Stimulated activated memory B cell treated with anti-CD40 and anti-IgM and Interleukin-4, amounts not matched to agents 10 μg/mL and 1 μg/mL and 100 μg/mL, for 72 hours (primary cell): ENCODE data around the gene SRSF12.
"Not testable (repeated sequence)": the region's sequence is repeated elsewhere in the genome, so short reads cannot be mapped to it uniquely, and the experiment has no call there.

Source experiments
- ATAC-seq: fragments of 150-1000 bp; cut with Tn5 transposase; 2 replicates; pipeline ENCODE4 v1.10.0; 2021
- H3K27ac Mint-ChIP-seq: one replicate; pipeline ENCODE4 v1.8.0; 2022; ENCODE audit warnings: mild to moderate bottlenecking, mixed read lengths
- H3K27me3 Mint-ChIP-seq: one replicate; pipeline ENCODE4 v1.8.0; 2022; ENCODE audit warnings: mixed read lengths
- H3K36me3 Mint-ChIP-seq: one replicate; pipeline ENCODE4 v1.8.0; 2022; ENCODE audit warnings: mixed read lengths
- H3K4me1 Mint-ChIP-seq: one replicate; pipeline ENCODE4 v1.8.0; 2022; ENCODE audit warnings: mixed read lengths
- H3K4me3 Mint-ChIP-seq: one replicate; pipeline ENCODE4 v1.8.0; 2022; ENCODE audit warnings: mild to moderate bottlenecking, moderate library complexity, mixed read lengths
- H3K9me3 Mint-ChIP-seq: one replicate; pipeline ENCODE4 v1.8.0; 2022; ENCODE audit warnings: mixed read lengths

Gene SRSF12

DNA sequence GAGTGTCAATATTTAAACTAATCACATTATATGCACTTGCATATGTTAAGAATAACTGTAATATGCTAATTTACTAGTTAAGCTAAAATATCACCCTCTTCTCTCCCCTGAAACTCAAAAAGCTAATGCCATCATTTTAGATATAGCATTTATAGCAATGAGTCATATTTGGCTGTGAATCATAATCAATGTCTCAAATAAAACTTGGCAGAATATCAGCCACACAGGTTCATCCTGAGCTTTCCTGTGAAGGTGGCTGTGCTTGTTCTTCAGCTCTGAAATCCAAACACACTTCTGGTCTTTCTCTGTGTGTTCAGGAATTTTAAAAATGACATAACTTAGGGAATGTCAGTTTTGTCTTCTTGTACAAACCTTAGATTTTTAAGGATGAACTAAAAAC lies 50.1 kb downstream of the SRSF12 start:
- H3K27me3 Mint-ChIP-seq = peaks cover 18% of the 10 kb centered on the region
- ATAC-seq = no peak
- H3K9me3 Mint-ChIP-seq = no peaks in the 10 kb centered on the region
- no peak overlapping the region for H3K4me3 Mint-ChIP-seq
- H3K4me1 Mint-ChIP-seq = peaks cover 7% of the 10 kb centered on the region
- H3K27ac Mint-ChIP-seq = no peak overlapping the region
- no peaks in the 10 kb centered on the region for H3K36me3 Mint-ChIP-seq

DNA sequence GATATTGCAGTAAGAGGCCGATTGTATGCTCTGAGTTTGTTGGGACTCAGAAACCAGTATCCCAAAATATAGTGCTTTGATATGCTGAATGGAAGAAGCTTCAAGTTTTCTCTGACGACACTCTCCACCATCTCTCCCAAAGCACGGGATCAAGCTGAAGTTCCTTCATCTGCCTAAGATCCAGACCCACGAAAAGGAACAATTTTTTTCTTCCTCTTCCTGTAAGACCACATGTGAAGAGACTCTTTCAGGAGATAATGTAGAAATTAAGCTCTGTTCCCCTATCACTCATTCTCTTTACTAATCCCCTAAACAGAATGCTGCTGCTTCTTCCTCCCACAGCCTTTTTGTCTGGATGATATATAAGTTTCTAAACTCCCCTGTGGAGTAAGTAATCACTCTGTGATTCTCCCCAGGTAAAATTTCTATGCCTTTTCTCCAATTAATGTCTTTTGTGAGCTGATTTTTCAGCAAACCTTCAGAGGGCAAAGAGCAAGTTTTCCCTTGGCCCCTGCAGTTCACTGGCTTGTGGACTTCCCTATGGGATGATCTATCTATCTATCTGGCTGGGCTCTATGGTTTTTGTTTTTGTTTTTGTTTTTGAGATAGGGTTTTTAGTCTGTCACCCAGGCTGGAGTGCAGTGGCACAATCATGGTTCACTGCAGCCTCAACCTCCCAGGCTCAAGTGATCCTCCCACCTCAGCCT lies 50.8 kb downstream of the SRSF12 start:
- H3K27me3 Mint-ChIP-seq = peaks cover 18% of the 10 kb centered on the region
- no peak overlapping the region for H3K27ac Mint-ChIP-seq
- H3K4me3 Mint-ChIP-seq = no peak overlapping the region
- H3K9me3 Mint-ChIP-seq = no peaks in the 10 kb centered on the region
- peaks cover 7% of the 10 kb centered on the region for H3K4me1 Mint-ChIP-seq
- no peaks in the 10 kb centered on the region for H3K36me3 Mint-ChIP-seq
- ATAC-seq = no peak

DNA sequence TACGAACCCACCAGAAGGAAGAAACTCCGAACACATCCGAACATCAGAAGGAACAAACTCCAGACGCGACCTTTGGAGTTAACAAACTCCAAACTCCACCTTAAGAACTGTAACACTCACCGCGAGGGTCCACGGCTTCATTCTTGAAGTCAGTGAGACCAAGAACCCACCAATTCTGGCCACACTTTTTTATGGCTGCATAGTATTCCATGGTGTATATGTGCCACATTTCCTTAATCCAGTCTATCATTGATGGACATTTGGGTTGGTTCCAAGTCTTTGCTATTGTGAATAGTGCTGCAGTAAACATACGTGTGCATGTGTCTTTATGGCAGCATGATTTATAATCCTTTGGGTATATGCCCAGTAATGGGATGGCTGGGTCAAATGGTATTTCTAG lies 51.8 kb downstream of the SRSF12 start:
- peaks cover 18% of the 10 kb centered on the region for H3K27me3 Mint-ChIP-seq
- not testable (repeated sequence) for H3K9me3 Mint-ChIP-seq, ATAC-seq, H3K4me3 Mint-ChIP-seq, H3K36me3 Mint-ChIP-seq, H3K4me1 Mint-ChIP-seq, H3K27ac Mint-ChIP-seq

DNA sequence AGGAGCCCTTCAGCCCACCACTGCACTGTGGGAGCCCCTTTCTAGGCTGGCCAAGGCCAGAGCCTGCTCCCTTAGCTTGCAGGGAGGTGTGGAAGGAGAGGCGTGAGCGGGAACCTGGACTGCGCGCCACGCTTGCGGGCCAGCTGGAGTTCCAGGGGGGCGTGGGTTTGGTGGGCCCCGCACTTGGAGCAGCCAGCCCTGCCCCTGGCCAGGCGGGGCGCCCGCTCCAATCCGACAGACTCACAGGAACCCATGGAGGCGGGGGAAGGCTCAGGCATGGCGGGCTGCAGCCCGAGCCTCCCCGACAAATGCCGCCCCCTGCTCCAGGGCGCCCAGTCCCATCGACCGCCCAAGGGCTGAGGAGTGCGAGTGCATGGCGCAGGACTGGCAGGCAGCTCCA lies 52.9 kb downstream of the SRSF12 start:
- peaks cover 17% of the 10 kb centered on the region for H3K27me3 Mint-ChIP-seq
- not testable (repeated sequence) for H3K36me3 Mint-ChIP-seq, H3K27ac Mint-ChIP-seq, ATAC-seq, H3K4me1 Mint-ChIP-seq, H3K9me3 Mint-ChIP-seq, H3K4me3 Mint-ChIP-seq

DNA sequence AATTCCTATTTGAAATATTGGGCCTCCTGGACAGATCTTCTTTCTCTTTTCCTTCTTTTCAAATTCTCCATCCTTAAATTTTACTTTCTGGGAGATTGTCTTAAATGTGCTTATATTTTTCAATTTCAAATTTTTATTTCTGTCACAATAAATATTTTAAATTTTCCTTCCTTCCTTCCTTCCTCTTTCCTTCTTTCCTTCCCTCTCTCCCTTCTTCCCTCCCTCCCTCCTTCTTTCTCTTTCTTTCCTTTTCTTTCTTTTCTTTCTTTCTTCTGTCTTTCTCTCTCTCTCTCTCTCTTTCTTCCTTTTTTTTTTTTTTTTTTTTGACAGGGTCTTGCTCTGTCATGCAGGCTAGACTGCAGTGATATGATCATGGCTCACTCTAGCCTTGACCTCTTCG lies 54.0 kb downstream of the SRSF12 start:
- peaks cover 9% of the 10 kb centered on the region for H3K27me3 Mint-ChIP-seq
- peaks cover 7% of the 10 kb centered on the region for H3K4me1 Mint-ChIP-seq
- H3K27ac Mint-ChIP-seq = no peak overlapping the region
- H3K9me3 Mint-ChIP-seq = no peaks in the 10 kb centered on the region
- no peaks in the 10 kb centered on the region for H3K36me3 Mint-ChIP-seq
- H3K4me3 Mint-ChIP-seq = no peak overlapping the region
- no peak for ATAC-seq

DNA sequence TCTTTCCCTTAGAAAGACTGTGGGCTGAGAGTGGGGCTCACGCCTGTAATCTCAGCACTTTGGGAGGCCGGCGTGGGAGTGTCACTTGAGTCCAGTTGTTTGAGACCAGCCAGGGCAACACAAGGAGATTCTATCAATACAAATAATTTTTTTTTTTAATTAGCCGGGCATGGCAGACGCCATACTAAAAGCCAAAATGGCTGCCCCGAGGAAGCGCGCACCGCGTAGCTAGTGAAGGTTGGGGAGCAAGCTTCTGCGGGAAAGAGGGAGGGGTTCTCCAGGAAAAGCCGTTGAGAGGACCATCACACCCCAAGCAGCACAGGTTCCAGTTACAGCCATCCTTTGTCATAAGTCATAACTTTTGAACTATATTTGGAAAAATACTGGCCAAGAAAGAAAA lies 58.6 kb downstream of the SRSF12 start:
- no peak overlapping the region for H3K4me3 Mint-ChIP-seq
- H3K36me3 Mint-ChIP-seq = no peaks in the 10 kb centered on the region
- no peak overlapping the region for H3K27ac Mint-ChIP-seq
- no peak for ATAC-seq
- H3K9me3 Mint-ChIP-seq = no peaks in the 10 kb centered on the region
- peaks cover 7% of the 10 kb centered on the region for H3K27me3 Mint-ChIP-seq
- peaks cover 6% of the 10 kb centered on the region for H3K4me1 Mint-ChIP-seq

DNA sequence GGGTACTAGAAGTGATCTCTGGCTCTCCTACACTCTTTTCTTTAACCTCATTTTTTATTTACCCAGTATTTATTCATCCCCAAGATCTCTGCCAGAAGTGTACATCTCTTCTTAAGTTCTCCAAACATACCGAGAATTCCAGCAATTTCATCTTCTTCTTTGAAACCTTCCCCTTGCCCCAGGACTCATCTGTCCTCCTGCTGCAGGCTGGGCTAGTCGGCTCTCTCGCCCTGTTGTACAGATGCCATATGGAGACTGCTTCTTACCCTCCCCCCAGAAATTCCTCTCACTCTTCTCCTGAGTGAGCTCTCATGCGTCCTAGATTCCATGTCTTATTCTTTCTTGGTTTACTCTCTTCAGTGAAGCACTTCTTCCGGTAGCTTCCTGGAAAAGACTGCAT lies 59.2 kb downstream of the SRSF12 start:
- peaks cover 2% of the 10 kb centered on the region for H3K9me3 Mint-ChIP-seq
- no peak for ATAC-seq
- peaks cover under 1% of the 10 kb centered on the region for H3K27me3 Mint-ChIP-seq
- no peaks in the 10 kb centered on the region for H3K36me3 Mint-ChIP-seq
- no peak overlapping the region for H3K27ac Mint-ChIP-seq
- no peaks in the 10 kb centered on the region for H3K4me1 Mint-ChIP-seq
- H3K4me3 Mint-ChIP-seq = no peak overlapping the region

DNA sequence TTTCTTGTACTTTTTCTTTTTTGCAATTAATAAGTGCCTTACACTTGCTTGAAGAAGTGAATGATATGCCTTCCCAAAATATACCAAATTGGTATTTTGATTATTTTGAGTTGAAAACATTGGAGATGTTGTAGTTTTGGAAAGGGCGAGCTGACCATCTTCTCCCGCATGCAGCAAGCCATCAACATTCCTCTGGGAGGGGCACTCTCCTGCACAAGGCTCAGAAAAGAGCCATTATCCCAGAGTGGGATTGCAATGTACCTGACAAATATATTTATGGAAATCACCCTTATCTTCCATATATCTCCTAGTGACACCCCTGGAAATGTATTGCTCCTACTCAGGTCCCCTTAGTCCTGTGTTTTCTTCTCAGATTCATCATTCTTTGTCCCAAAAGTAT lies 60.1 kb downstream of the SRSF12 start:
- Mint-ChIP-seq H3K36me3 (no peaks in the 10 kb centered on the region), H3K27ac (no peak overlapping the region), H3K9me3 (peaks cover 2% of the 10 kb centered on the region), H3K4me3 (no peak overlapping the region), H3K4me1 (no peaks in the 10 kb centered on the region), H3K27me3 (no peaks in the 10 kb centered on the region)
- ATAC-seq = no peak

DNA sequence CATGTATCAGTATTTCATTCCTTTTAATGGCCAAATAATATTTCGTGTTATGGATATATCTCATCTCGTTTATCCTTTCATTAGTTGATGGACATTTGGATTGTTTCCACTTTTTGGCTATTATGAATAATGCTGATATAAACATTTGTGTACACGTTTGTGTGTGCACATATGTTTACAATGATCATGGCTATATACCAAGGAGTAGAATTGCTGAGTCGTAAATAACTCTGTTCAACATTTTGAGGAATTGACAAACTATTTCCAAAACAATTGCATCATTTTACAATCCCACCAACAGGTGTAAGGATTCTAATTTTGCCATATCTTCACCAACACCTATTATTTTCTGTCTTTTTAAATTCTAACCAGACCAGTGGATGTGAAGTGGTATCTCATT lies 63.7 kb downstream of the SRSF12 start:
- Mint-ChIP-seq H3K9me3 (peaks cover 2% of the 10 kb centered on the region), H3K27ac (no peak overlapping the region)
- ATAC-seq = no peak

DNA sequence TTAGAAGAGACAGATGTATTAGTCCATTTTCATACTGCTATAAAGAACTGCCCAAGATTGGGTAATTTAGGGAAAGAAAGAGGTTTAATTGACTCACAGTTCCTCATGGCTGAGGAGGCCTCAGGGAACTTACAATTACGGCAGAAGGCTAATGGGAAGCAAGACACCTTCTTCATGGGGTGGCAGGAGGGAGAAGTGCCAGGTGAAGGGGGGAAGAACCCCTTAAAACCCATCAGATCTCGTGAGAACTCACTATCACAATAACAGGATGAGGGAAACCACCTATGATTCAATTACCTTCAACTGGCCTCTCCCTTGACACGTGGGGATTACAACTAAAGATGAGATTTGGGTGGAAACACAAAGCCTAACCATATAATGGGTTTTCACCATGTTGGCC lies 66.2 kb downstream of the SRSF12 start:
- no peak for ATAC-seq
- no peaks in the 10 kb centered on the region for H3K27me3 Mint-ChIP-seq
- no peak overlapping the region for H3K27ac Mint-ChIP-seq
- H3K36me3 Mint-ChIP-seq = no peaks in the 10 kb centered on the region
- H3K4me3 Mint-ChIP-seq = no peak overlapping the region
- peaks cover 2% of the 10 kb centered on the region for H3K9me3 Mint-ChIP-seq
- H3K4me1 Mint-ChIP-seq = no peaks in the 10 kb centered on the region

More for the DNA sequence above, 63.7 kb downstream of the SRSF12 start:
- no peak overlapping the region for H3K4me3 Mint-ChIP-seq
- no peaks in the 10 kb centered on the region for H3K36me3 Mint-ChIP-seq
- H3K4me1 Mint-ChIP-seq = no peaks in the 10 kb centered on the region
- no peaks in the 10 kb centered on the region for H3K27me3 Mint-ChIP-seq

DNA sequence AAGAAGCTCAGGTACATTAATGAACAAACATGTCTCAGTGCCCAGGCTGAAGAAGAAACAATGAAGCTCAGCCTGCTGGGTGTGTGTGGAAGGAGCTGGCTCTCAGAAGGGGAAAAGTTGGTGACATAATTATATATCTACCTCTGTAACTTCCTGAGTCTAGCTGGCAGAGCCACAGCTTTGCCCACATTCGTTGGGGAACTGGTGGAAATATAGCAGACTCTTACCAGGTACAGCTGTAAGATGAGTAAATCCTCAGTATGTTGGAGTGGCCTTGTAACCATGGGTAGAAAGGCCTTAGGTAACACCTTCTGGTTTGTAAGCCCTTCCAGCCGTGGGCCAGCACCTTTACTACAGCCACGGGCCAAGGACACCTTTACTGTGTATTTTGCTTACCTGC lies 67.2 kb downstream of the SRSF12 start:
- ATAC-seq = peak; percentile 39
- H3K4me1 Mint-ChIP-seq = no peaks in the 10 kb centered on the region

DNA sequence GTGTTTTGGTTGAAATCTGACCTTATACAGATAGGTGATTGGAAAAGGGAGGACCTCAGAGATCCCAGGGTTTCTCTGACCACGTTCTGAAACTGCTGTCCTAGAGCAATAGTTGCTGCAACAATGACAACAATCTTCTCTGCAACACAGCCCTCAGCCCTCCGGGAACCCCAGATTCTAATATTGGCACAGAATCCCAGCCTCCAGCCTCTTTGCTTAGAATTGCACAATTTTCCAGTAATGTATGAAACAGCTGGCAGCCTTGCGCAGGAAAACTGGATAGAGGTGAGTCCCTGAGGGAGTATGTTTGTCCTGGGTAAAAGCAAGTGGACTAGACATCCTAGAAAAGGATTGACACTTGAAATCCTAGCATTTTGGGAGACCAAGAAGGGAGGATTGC lies 67.7 kb downstream of the SRSF12 start:
- Mint-ChIP-seq H3K4me3 (no peak overlapping the region), H3K4me1 (peaks cover 1% of the 10 kb centered on the region), H3K27ac (no peak overlapping the region), H3K36me3 (no peaks in the 10 kb centered on the region), H3K9me3 (peaks cover 2% of the 10 kb centered on the region), H3K27me3 (no peaks in the 10 kb centered on the region)
- no peak for ATAC-seq

More for the DNA sequence above, 67.2 kb downstream of the SRSF12 start:
- H3K4me3 Mint-ChIP-seq = no peak overlapping the region
- H3K36me3 Mint-ChIP-seq = no peaks in the 10 kb centered on the region
- no peak overlapping the region for H3K27ac Mint-ChIP-seq
- H3K27me3 Mint-ChIP-seq = no peaks in the 10 kb centered on the region
- H3K9me3 Mint-ChIP-seq = peaks cover 2% of the 10 kb centered on the region

DNA sequence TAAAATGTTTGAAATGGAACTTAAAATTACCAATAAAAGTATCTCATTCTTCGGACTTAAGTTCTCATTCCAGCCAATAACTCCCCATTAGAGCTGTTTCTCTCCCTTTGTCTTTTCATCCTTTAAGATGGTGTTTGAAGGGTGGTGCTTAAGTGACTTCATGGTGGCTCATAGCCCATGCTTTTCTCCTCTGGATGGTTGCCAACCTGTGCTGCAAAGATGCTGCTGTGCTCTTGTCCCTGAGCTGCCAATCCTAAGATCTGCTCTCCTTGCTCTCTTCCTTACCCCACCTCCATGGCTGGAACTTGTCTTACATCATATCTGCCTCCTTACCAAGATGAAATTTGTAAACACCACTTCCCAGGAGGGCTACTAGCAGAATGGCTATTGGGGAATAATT lies 68.9 kb downstream of the SRSF12 start:
- Mint-ChIP-seq H3K27me3 (no peaks in the 10 kb centered on the region), H3K9me3 (peaks cover 2% of the 10 kb centered on the region), H3K36me3 (no peaks in the 10 kb centered on the region), H3K27ac (no peak overlapping the region), H3K4me1 (peaks cover 7% of the 10 kb centered on the region), H3K4me3 (no peak overlapping the region)
- ATAC-seq = no peak

DNA sequence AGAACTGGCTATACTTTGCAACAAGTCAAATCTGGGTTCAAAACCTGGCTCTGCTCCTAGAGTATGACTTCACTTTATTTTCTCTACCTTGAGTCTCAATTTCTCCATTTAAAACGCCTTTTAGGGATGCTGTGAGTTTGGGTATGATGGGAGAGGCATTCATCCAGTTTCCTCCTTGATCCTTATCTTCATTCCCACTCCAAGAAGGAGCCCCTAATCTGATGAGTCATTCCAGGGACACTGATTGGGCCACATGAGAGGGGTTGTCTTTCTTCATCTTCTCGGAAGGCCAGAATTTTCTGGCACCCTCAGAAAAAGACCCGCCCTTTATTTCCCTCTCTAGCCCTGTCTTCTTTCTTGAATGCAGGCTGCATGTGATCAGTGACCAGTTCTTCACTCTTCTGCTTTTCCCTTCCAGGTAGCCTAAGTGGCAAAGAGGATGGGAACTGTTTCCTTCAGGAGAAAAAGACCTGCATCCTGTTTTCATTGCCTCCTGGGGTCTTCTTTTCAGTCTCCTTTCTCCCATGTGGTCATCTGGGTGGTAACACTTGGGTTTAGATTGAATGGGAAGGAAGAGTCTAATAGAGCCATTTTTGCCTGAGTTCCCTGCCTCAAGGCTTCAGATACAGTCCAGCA lies 69.5 kb downstream of the SRSF12 start:
- Mint-ChIP-seq H3K27ac (no peak overlapping the region), H3K4me1 (peaks cover 7% of the 10 kb centered on the region), H3K9me3 (no peaks in the 10 kb centered on the region), H3K36me3 (no peaks in the 10 kb centered on the region), H3K4me3 (no peak overlapping the region), H3K27me3 (no peaks in the 10 kb centered on the region)
- ATAC-seq = no peak

DNA sequence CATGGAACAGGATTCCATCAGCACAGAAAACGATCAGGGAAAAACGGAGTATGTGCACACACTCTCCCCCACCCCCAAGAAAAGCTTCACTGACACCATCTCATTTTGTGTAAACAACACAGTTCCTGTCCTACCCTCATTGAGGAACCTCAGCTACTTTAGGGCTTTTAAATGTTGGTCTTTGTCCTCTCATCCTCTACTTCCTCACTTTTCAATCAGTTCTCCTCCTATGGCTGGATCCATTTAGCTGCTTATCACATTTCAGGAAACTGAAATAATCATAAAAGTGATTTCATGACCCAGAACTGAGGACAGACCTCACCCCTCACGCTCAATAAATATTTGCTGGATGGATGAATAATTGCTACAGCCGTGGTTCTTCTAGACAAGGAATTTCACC lies 70.4 kb downstream of the SRSF12 start:
- ATAC-seq = no peak
- Mint-ChIP-seq H3K27ac (no peak overlapping the region), H3K4me1 (peaks cover 13% of the 10 kb centered on the region), H3K4me3 (no peak overlapping the region), H3K27me3 (no peaks in the 10 kb centered on the region), H3K36me3 (no peaks in the 10 kb centered on the region), H3K9me3 (no peaks in the 10 kb centered on the region)
